ENCODE measurements around the gene TCERG1L.

Gene TCERG1L

DNA sequence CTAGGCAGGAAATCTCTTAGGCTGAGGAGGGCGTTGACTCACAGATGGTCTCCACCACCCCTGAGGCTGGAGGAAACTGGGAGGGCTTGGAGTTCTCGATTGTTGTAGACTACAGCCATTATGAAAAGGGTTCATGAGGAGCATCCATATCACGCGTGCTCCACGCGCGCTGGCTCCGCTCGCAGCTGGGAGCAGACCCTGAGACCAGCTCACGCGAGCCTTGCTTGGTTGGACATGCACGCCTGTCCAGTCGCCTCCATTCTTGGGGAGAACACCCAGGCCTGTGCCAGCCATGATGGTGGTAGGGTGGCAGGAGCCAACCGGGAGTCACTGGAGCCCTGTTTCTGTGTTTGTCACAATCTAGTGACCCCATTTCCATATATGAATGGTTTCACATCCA is 139.1 kb downstream of the TCERG1L start:
- H2AFZ ChIP-seq (ENCODE audit: low read depth, low read length, severe bottlenecking): no peak overlapping the region
- H3K9ac ChIP-seq (ENCODE audit: low read length): no peak overlapping the region
- no peak overlapping the region for H3K27ac ChIP-seq (ENCODE audit: low read depth, low read length)
- H3K9me2 ChIP-seq (replicated peaks; ENCODE audit: insufficient read depth, low read length): no peaks in the 10 kb centered on the region
- no peaks in the 10 kb centered on the region for H3K27me3 ChIP-seq (ENCODE audit: low read length)
- no peaks in the 10 kb centered on the region for H4K20me1 ChIP-seq (ENCODE audit: low read depth, low read length)
- H3K36me3 ChIP-seq (ENCODE audit: low read length): no peaks in the 10 kb centered on the region
- no peak overlapping the region for H3K4me2 ChIP-seq (ENCODE audit: low read depth, low read length, poor library complexity, severe bottlenecking)
- TF ChIP-seq, protein P1, sequence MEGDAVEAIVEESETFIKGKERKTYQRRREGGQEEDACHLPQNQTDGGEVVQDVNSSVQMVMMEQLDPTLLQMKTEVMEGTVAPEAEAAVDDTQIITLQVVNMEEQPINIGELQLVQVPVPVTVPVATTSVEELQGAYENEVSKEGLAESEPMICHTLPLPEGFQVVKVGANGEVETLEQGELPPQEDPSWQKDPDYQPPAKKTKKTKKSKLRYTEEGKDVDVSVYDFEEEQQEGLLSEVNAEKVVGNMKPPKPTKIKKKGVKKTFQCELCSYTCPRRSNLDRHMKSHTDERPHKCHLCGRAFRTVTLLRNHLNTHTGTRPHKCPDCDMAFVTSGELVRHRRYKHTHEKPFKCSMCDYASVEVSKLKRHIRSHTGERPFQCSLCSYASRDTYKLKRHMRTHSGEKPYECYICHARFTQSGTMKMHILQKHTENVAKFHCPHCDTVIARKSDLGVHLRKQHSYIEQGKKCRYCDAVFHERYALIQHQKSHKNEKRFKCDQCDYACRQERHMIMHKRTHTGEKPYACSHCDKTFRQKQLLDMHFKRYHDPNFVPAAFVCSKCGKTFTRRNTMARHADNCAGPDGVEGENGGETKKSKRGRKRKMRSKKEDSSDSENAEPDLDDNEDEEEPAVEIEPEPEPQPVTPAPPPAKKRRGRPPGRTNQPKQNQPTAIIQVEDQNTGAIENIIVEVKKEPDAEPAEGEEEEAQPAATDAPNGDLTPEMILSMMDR (IDR thresholded peaks at IDR 0.05; ENCODE audit: insufficient read depth, low read length, poor library complexity, severe bottlenecking): no peak
- no peak for TF ChIP-seq EZH2phosphoT487 (conservative IDR thresholded peaks at IDR 0.05; ENCODE audit: low read length)
- no peaks in the 10 kb centered on the region for H3F3A ChIP-seq (ENCODE audit: insufficient read depth)
- H3K79me2 ChIP-seq (ENCODE audit: insufficient read depth, low read length): no peaks in the 10 kb centered on the region
- H3K9me3 ChIP-seq (ENCODE audit: insufficient read depth, low read length): peaks cover 7% of the 10 kb centered on the region; the same call in 1 of the 2 replicates
- no peak overlapping the region for H3K4me3 ChIP-seq (ENCODE audit: insufficient read depth, low read length, poor library complexity, severe bottlenecking)

DNA sequence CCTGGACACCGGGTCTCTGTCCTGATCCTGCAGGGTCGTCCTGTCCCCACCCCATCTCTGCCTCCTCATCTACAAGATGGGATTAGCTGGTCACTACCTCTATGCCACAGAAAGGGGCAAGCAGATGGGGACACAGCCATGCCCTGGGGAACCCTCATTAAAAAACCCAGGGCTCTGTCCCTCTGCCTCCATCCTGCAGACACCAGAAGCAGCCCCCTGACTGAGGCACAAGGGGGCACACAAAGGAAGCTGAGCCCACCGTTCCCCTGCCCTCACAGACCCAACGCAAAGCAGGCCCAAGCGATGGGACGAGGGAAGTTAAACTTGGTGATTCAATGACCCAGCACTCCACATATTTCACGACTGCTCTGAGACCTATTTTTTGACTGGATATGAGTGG is 142.4 kb downstream of the TCERG1L start:
- Histone ChIP-seq H3F3A (ENCODE audit: insufficient read depth) (no peaks in the 10 kb centered on the region), H2AFZ (ENCODE audit: low read depth, low read length, severe bottlenecking) (no peak overlapping the region), H3K79me2 (ENCODE audit: insufficient read depth, low read length) (no peaks in the 10 kb centered on the region), H3K4me2 (ENCODE audit: low read depth, low read length, poor library complexity, severe bottlenecking) (no peak overlapping the region), H3K9me3 (ENCODE audit: insufficient read depth, low read length) (no peaks in the 10 kb centered on the region), H3K36me3 (ENCODE audit: low read length) (no peaks in the 10 kb centered on the region), H3K9me2 (replicated peaks; ENCODE audit: insufficient read depth, low read length) (no peaks in the 10 kb centered on the region), H3K4me3 (ENCODE audit: insufficient read depth, low read length, poor library complexity, severe bottlenecking) (no peak overlapping the region), H3K9ac (ENCODE audit: low read length) (no peak overlapping the region), H3K27me3 (ENCODE audit: low read length) (no peaks in the 10 kb centered on the region), H3K27ac (ENCODE audit: low read depth, low read length) (no peak overlapping the region), H4K20me1 (ENCODE audit: low read depth, low read length) (no peaks in the 10 kb centered on the region)
- TF ChIP-seq, protein P1 (IDR thresholded peaks at IDR 0.05; ENCODE audit: insufficient read depth, low read length, poor library complexity, severe bottlenecking): no peak
- no peak for TF ChIP-seq EZH2phosphoT487 (conservative IDR thresholded peaks at IDR 0.05; ENCODE audit: low read length)

DNA sequence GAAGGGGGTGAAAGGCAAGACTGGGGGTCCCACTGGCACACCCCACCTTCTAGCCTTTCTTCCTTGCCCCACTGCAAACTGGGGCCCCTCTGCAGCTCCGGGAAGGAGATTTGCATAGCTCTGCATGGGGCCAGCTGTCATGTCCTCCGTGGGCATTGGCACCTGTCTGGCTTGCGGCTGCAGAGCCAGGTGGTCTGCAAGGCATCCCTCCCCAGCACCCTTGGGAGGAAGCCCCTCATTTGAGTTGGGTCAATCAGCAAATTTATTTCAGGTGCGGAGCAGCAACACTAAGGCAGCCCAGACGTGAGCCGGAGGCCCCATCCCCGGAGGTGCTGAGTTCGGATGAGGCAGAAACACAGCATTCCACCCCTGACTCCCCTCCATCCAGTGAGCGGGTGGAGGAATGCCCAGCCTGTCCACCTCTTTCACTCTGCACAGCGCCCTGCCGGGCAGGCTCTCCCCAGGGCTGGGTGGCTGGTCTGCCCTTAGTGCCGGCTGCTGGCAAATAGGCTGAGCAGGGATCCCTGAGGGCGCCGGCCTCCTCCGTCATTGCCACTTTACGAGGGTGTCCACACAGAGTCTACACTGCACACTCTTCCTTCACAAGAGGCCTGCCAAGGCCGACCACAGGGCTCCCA is 143.2 kb downstream of the TCERG1L start:
- TF ChIP-seq, protein P1 (IDR thresholded peaks at IDR 0.05; ENCODE audit: insufficient read depth, low read length, poor library complexity, severe bottlenecking): no peak
- TF ChIP-seq EZH2phosphoT487 (conservative IDR thresholded peaks at IDR 0.05; ENCODE audit: low read length): no peak
- Histone ChIP-seq H2AFZ (ENCODE audit: low read depth, low read length, severe bottlenecking) (no peak overlapping the region), H3K27ac (ENCODE audit: low read depth, low read length) (no peak overlapping the region), H3F3A (ENCODE audit: insufficient read depth) (no peaks in the 10 kb centered on the region), H3K79me2 (ENCODE audit: insufficient read depth, low read length) (no peaks in the 10 kb centered on the region), H3K27me3 (ENCODE audit: low read length) (no peaks in the 10 kb centered on the region), H3K9me3 (ENCODE audit: insufficient read depth, low read length) (no peaks in the 10 kb centered on the region), H3K4me2 (ENCODE audit: low read depth, low read length, poor library complexity, severe bottlenecking) (no peak overlapping the region), H3K4me3 (ENCODE audit: insufficient read depth, low read length, poor library complexity, severe bottlenecking) (no peak overlapping the region), H3K9ac (ENCODE audit: low read length) (no peak overlapping the region), H3K36me3 (ENCODE audit: low read length) (no peaks in the 10 kb centered on the region), H4K20me1 (ENCODE audit: low read depth, low read length) (no peaks in the 10 kb centered on the region), H3K9me2 (replicated peaks; ENCODE audit: insufficient read depth, low read length) (no peaks in the 10 kb centered on the region)

Data from SU-DHL-6 (cell line).